NCI-H748 treated with DMSO at 0.1 percent for 48 hours (cell line): Measurements from ENCODE around the gene BCAS3.
"Not testable (repeated sequence)": the region's sequence is repeated elsewhere in the genome, so short reads cannot be mapped to it uniquely, and the experiment has no call there.

Experiments
- DNase-seq: peaks from one replicate; lab custom pipeline; 2025; lab: John Stamatoyannopoulos, UW

Gene BCAS3

GRCh38 chr17:61227866-61228265, 550.2 kb downstream of the BCAS3 start:
- no peak for DNase-seq

GRCh38 chr17:61230461-61230860, 552.8 kb downstream of the BCAS3 start:
- DNase-seq: no peak

DNA sequence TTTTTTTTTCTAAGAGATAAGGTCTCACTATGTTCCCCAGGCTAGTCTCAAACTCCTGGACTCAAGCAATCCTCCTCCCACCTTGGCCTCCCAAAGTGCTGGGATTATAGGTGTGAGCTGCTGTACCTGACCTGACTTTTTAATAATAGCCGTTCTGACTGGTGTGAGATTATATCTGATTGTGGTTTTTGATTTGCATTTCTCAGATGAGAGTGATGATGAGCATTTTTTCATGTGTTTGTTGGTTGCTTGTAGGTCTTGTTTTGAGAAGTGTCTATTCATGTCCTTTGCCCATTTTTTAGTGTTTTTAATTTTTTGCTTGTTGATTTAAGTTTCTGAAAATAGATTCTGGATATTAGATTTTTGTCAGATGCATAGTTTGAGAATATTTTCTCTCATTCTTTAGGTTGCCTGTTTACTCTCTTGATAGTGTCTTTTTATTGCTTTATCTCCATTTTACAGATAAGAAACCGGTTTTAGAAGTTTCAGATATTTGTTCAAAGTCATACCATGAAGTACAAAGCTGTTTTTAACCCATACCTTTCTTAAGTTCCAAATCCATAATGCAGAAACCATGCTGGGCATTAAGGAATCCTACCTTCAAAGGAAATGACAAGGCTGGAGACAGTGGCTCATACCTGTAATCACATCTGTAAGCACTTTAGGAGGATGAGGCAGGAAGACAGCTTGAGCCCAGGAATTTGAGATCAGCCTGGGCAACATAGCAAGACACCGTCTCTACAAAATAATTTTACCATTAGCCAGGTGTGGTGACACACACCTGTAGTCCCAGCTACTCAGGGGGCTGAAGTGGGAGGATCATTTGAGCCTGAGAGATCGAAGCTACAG, 553.5 kb downstream of the BCAS3 start:
- no peak for DNase-seq

GRCh38 chr17:61232871-61233270, 555.2 kb downstream of the BCAS3 start:
- DNase-seq: no peak

GRCh38 chr17:61233991-61234750, 556.5 kb downstream of the BCAS3 start:
- no peak for DNase-seq

DNA sequence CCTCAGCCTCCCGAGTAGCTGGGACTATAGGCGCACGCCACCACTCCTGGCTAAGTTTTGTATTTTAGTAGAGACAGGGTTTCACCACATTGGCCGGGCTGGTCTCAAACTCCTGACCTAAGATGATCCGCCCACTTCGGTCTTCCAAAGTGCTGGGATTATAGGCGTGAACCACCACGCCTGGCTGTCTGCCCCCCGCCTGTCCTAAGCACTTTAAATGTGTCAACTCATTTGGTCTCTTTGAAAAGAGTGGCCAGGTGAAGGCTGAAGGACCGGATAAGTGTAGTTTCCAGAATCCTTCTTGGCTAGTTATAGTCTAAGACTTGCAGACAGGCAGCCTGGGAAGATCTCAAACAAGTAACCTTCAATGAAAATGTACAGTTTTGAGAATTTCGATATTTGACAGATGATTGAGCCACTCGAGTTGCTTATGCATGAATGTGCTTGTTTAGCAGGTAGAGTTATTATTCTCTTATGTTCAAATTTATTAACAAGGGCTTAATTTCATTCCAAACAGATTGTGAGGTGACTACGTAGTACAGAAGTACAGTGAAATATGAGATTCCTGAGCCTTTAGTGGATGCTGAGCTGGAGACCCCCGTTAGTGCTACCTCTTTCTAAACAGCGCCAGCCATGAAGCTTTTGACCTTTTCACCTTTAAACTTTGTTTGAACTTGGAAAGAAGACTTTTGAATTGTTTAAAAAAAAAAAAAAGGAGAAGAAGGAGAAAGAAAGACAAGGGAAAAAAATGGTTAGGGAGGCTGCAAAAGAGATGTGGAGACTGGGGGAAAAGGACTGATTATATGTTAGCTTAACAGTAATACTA, 557.6 kb downstream of the BCAS3 start:
- no peak for DNase-seq

GRCh38 chr17:61235827-61236197, 558.2 kb downstream of the BCAS3 start:
- no peak for DNase-seq

- DNase-seq: no peak
Measured at GRCh38 chr17:61237275-61237674, 559.6 kb downstream of the BCAS3 start.

DNA sequence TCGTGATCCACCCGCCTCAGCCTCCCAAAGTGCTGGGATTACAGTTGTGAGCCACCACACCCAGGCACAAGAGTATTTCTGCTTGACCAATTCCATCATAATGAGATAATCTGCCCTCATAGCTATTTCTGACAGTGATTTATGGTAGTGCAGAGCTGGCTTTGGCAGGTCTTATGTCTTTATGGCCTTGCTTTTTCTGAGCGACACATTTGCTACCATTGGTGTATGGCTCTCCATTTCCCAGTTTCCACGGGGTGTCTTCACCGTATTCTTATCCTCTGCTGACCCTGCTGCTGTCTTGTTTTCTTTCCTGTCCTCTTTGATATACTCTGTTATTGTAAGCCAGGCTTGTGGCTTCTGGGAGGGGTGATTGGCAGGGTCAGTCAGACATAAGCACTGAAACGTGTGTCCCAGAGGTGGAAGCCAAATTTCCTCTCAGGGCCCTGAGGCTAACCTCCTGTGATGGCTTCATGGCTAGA, 560.8 kb downstream of the BCAS3 start:
- no peak for DNase-seq

DNA sequence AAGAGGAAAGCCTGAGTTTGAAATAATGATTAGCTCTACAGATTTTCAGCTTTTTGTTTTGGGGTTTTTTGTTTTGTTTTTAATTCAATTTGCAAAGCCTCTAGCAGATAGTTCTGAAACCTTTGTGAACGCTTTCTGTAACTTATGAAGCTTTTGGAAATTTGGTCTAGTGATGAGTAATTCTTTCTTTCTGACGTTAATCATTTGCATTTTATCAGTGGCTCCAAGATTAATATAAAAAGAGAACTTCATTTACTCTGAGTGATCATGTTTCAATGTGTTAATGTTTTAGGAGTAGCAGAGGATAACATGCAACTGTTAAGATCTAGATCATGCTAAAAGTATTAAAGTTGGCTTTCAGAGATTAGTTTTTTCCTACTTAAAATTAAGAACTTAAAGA, 561.7 kb downstream of the BCAS3 start:
- DNase-seq: no peak

DNA sequence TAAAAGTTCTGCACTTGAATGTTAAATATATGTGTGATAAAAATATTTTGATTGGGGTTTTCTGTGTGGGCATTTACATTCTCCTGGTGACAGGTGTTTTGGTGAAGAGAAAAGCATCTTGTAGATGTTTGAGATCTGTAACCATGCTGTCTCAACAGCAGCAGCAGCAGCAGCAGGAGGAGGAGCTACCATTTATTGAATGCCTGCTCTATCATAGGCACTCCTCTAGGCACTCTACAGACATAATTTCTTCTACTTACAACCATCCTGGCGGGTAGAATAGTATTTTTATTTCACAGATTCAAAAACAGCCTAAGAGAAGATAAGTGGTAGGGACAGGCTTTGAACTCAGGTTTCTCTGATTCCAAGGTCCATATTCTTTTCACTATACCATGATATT, 562.3 kb downstream of the BCAS3 start:
- no peak for DNase-seq

GRCh38 chr17:61240851-61241468, 563.3 kb downstream of the BCAS3 start:
- DNase-seq: no peak

DNA sequence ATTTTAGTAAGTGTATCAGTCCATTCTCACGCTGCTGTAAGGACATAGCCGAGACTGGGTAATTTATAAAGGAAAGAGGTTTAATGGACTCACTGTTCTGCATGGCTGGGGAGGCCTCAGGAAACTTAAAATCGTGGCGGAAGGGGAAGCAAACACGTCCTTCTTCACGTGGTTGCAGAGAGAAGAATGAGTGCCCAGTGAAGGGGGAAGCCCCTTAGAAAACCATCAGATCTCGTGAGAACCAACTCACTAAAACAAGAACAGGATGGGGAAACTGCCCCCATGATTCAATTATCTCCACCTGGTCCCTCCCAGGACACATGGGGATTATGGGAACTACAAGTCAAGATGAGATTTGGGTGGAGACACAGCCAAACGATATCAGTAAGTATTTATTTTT, 567.3 kb downstream of the BCAS3 start:
- DNase-seq: not testable (repeated sequence)

- DNase-seq: no peak
Measured at GRCh38 chr17:61245706-61246135, 568.1 kb downstream of the BCAS3 start.

GRCh38 chr17:61247439-61247838, 569.8 kb downstream of the BCAS3 start:
- DNase-seq: no peak

DNA sequence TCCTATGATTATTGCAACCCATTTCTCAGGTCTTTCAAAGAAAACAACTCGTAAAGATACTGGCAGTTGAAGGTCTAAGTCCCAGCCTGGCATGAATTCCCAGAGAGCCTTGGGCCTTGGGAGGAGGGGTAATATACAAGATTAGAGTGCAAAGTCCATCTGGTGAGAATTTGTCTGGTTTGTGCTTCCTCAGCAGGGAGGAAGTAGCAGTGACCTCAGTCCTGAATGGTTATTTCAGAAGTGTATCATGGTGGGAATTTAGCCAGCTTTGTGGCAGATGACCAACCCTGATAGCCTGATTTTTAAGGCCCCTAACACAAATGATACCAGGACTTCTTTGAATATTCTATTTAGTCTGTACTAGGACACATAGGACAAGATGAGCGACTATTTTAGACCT, 570.7 kb downstream of the BCAS3 start:
- no peak for DNase-seq

GRCh38 chr17:61249649-61250299, 572.1 kb downstream of the BCAS3 start:
- no peak for DNase-seq

- DNase-seq: no peak
Measured at GRCh38 chr17:61250335-61250890, 572.8 kb downstream of the BCAS3 start.

DNA sequence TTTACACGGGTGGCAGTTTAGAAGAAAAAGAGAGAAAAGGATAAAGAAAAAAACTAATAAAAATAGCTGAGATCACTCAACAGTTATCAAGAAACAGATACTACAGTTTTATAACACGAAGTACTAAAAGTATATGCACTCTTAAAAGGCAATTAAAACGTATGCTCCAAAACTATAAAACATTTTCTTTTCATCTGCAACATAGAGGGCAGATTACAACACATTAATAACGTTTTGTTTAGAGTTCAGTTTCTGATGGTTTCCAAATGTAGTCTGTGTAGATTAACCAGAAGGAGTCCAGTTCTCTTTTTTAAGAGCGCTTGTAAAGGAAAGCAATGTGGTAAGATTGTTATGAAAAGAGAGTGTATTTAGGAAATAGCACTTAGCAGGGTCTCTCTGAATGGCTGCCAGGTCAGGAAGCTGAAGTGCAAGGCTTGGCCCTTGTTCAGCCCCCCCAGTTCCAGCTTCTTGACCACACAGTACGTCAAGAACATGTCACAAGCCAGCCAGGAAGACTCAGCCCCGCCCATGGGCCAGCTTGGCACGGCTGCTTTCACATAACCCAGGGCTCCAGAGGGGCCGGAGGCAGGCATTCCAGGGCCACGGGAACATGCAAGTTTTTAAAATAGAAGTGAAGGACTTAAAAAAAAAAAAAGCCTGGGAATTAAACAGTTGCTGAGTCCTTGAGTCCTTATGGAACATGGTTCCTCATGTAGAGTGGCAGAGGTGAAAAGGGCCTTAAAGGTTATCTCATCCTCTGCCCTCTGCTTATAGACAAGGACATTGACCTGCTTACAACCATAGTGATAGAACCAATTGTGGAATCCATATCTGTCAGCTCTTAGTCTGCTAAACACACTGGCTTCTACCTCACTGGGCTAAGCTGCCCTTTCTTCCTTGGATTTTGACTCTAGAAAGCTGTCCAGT, 574.6 kb downstream of the BCAS3 start:
- DNase-seq: no peak

GRCh38 chr17:61253362-61253761, 575.7 kb downstream of the BCAS3 start:
- DNase-seq: no peak
